GM23248 (cell line): ENCODE data around the gene MINK1.

Experiments used
- EZH2 ChIP-seq: fragments of 200-600 bp; sonication (generic); IDR thresholded peaks from 2 replicates; pipeline ENCODE4 v1.6.1; 2018; ENCODE audit warnings: antibody characterized with exemption, mild to moderate bottlenecking; ENCODE audit not compliant: insufficient read depth, poor library complexity, severe bottlenecking
- EZH2phosphoT487 ChIP-seq: fragments of 200-600 bp; sonication (generic); IDR thresholded peaks from 2 replicates; pipeline ENCODE4 v1.6.1; 2018; ENCODE audit warnings: antibody characterized with exemption, moderate library complexity, mild to moderate bottlenecking, low read depth; ENCODE audit not compliant: insufficient read depth

GRCh38 chr17:4872786-4873185, 39.6 kb downstream of the MINK1 start:
- TF ChIP-seq EZH2: no peak
- TF ChIP-seq EZH2phosphoT487: no peak
